ENCODE results near the gene GSK3B. TPM values are rescaled to one million over a fixed set of nuclear protein-coding genes. Genes with fewer than 3 reads are reported as not detected.
A peak's percentile ranks its signal among the peaks of the same experiment; 100 is the strongest.
"Not testable (repeated sequence)": the region's sequence is repeated elsewhere in the genome, so short reads cannot be mapped to it uniquely, and the experiment has no call there.

The GSK3B gene
- total and polyA plus RNA-seq, 2 donors (not counting 1 experiment from before 2014, with no cell fraction given) = 37.3 to 44.8 TPM

GRCh38 chr3:120018299-120018698, 75.9 kb downstream of the GSK3B start:
- H3K27me3 ChIP-seq (ENCODE audit: control insufficient read depth, insufficient read depth, low read length) = no peaks in the 10 kb centered on the region
- no peaks in the 10 kb centered on the region for H3K36me3 ChIP-seq (ENCODE audit: control insufficient read depth, insufficient read depth, low read length)
- no peak overlapping the region for H3K4me2 ChIP-seq (ENCODE audit: extremely low read depth, insufficient read depth, low read length)
- H3K4me1 ChIP-seq (ENCODE audit: control insufficient read depth, extremely low read depth, insufficient read depth, low read length) = no peaks in the 10 kb centered on the region
- peaks cover 72% of the 10 kb centered on the region for H3K79me2 ChIP-seq (ENCODE audit: control insufficient read depth, insufficient read depth, low read length)
- no peak for DNase-seq (ENCODE audit: low read depth in 2 of 2)
- no peak overlapping the region for H2AFZ ChIP-seq (ENCODE audit: low read length)
- no peak overlapping the region for H3K27ac ChIP-seq (ENCODE audit: insufficient read depth, low read length)
- no peaks in the 10 kb centered on the region for H3K9me3 ChIP-seq (ENCODE audit: control insufficient read depth, insufficient read depth, low read depth, low read length)
- no peak for TF ChIP-seq EZH2 (IDR thresholded peaks at IDR 0.05; ENCODE audit: low read length, missing control alignments)
- no peak for TF ChIP-seq CTCF (conservative IDR thresholded peaks at IDR 0.05 in 1 of 2, IDR thresholded peaks at IDR 0.05 in 1 of 2; ENCODE audit: low read depth in 1 of 2, low read length in 2 of 2)
- H3K9ac ChIP-seq (ENCODE audit: insufficient read depth, low read length) = no peak overlapping the region
- H4K20me1 ChIP-seq (ENCODE audit: control insufficient read depth, extremely low read depth, insufficient read depth, low read length) = peaks cover 8% of the 10 kb centered on the region
- no peak overlapping the region for H3K4me3 ChIP-seq (replicated peaks in 1 of 4; ENCODE audit: control extremely low read depth in 1 of 4, insufficient read depth in 1 of 4, low read depth in 3 of 4, low read length in 4 of 4)

- Histone ChIP-seq H3K9ac (ENCODE audit: insufficient read depth, low read length) (no peak overlapping the region), H2AFZ (ENCODE audit: low read length) (no peak overlapping the region), H4K20me1 (ENCODE audit: control insufficient read depth, extremely low read depth, insufficient read depth, low read length) (peaks cover 9% of the 10 kb centered on the region), H3K4me3 (replicated peaks in 1 of 4; ENCODE audit: control extremely low read depth in 1 of 4, insufficient read depth in 1 of 4, low read depth in 3 of 4, low read length in 4 of 4) (no peak overlapping the region), H3K4me2 (ENCODE audit: extremely low read depth, insufficient read depth, low read length) (no peak overlapping the region), H3K27ac (ENCODE audit: insufficient read depth, low read length) (no peak overlapping the region), H3K79me2 (ENCODE audit: control insufficient read depth, insufficient read depth, low read length) (peaks cover 74% of the 10 kb centered on the region), H3K36me3 (ENCODE audit: control insufficient read depth, insufficient read depth, low read length) (no peaks in the 10 kb centered on the region), H3K27me3 (ENCODE audit: control insufficient read depth, insufficient read depth, low read length) (no peaks in the 10 kb centered on the region), H3K9me3 (ENCODE audit: control insufficient read depth, insufficient read depth, low read depth, low read length) (no peaks in the 10 kb centered on the region), H3K4me1 (ENCODE audit: control insufficient read depth, extremely low read depth, insufficient read depth, low read length) (no peaks in the 10 kb centered on the region)
- no peak for DNase-seq (ENCODE audit: low read depth in 2 of 2)
- no peak for TF ChIP-seq CTCF (conservative IDR thresholded peaks at IDR 0.05 in 1 of 2, IDR thresholded peaks at IDR 0.05 in 1 of 2; ENCODE audit: low read depth in 1 of 2, low read length in 2 of 2)
- TF ChIP-seq EZH2 (IDR thresholded peaks at IDR 0.05; ENCODE audit: low read length, missing control alignments) = no peak
Observed at GRCh38 chr3:120017692-120018091, 76.6 kb downstream of the GSK3B start.

- peak; percentile 10 to 59 for DNase-seq (ENCODE audit: low read depth in 2 of 2)
Observed at GRCh38 chr3:120013481-120013880, 80.8 kb downstream of the GSK3B start.

GRCh38 chr3:120005741-120006140, 88.5 kb downstream of the GSK3B start:
- not testable (repeated sequence) for H3K36me3 ChIP-seq (ENCODE audit: control insufficient read depth, insufficient read depth, low read length); H3K27me3 ChIP-seq (ENCODE audit: control insufficient read depth, insufficient read depth, low read length); H4K20me1 ChIP-seq (ENCODE audit: control insufficient read depth, extremely low read depth, insufficient read depth, low read length); H3K27ac ChIP-seq (ENCODE audit: insufficient read depth, low read length); H3K4me2 ChIP-seq (ENCODE audit: extremely low read depth, insufficient read depth, low read length); DNase-seq (ENCODE audit: low read depth in 2 of 2); H3K4me3 ChIP-seq (replicated peaks in 1 of 4; ENCODE audit: control extremely low read depth in 1 of 4, insufficient read depth in 1 of 4, low read depth in 3 of 4, low read length in 4 of 4); H3K9ac ChIP-seq (ENCODE audit: insufficient read depth, low read length); H2AFZ ChIP-seq (ENCODE audit: low read length); H3K9me3 ChIP-seq (ENCODE audit: control insufficient read depth, insufficient read depth, low read depth, low read length); H3K4me1 ChIP-seq (ENCODE audit: control insufficient read depth, extremely low read depth, insufficient read depth, low read length)
- peaks cover 59% of the 10 kb centered on the region for H3K79me2 ChIP-seq (ENCODE audit: control insufficient read depth, insufficient read depth, low read length)

More at GRCh38 chr3:120013481-120013880, 80.8 kb downstream of the GSK3B start:
- no peaks in the 10 kb centered on the region for H3K4me1 ChIP-seq (ENCODE audit: control insufficient read depth, extremely low read depth, insufficient read depth, low read length)
- H3K9ac ChIP-seq (ENCODE audit: insufficient read depth, low read length) = no peak overlapping the region
- H4K20me1 ChIP-seq (ENCODE audit: control insufficient read depth, extremely low read depth, insufficient read depth, low read length) = peaks cover 7% of the 10 kb centered on the region
- H3K27me3 ChIP-seq (ENCODE audit: control insufficient read depth, insufficient read depth, low read length) = no peaks in the 10 kb centered on the region
- no peak overlapping the region for H2AFZ ChIP-seq (ENCODE audit: low read length)
- TF ChIP-seq EZH2 (IDR thresholded peaks at IDR 0.05; ENCODE audit: low read length, missing control alignments) (no peak), CTCF (conservative IDR thresholded peaks at IDR 0.05 in 1 of 2, IDR thresholded peaks at IDR 0.05 in 1 of 2; ENCODE audit: low read depth in 1 of 2, low read length in 2 of 2) (no peak)
- H3K9me3 ChIP-seq (ENCODE audit: control insufficient read depth, insufficient read depth, low read depth, low read length) = no peaks in the 10 kb centered on the region
- no peak overlapping the region for H3K4me2 ChIP-seq (ENCODE audit: extremely low read depth, insufficient read depth, low read length)
- H3K79me2 ChIP-seq (ENCODE audit: control insufficient read depth, insufficient read depth, low read length) = peaks cover 80% of the 10 kb centered on the region
- H3K36me3 ChIP-seq (ENCODE audit: control insufficient read depth, insufficient read depth, low read length) = no peaks in the 10 kb centered on the region
- H3K27ac ChIP-seq (ENCODE audit: insufficient read depth, low read length) = no peak overlapping the region
- H3K4me3 ChIP-seq (replicated peaks in 1 of 4; ENCODE audit: control extremely low read depth in 1 of 4, insufficient read depth in 1 of 4, low read depth in 3 of 4, low read length in 4 of 4) = no peak overlapping the region

- H3K9ac ChIP-seq (ENCODE audit: insufficient read depth, low read length); H3K36me3 ChIP-seq (ENCODE audit: control insufficient read depth, insufficient read depth, low read length); H3K4me3 ChIP-seq (replicated peaks in 1 of 4; ENCODE audit: control extremely low read depth in 1 of 4, insufficient read depth in 1 of 4, low read depth in 3 of 4, low read length in 4 of 4); H3K4me2 ChIP-seq (ENCODE audit: extremely low read depth, insufficient read depth, low read length); H4K20me1 ChIP-seq (ENCODE audit: control insufficient read depth, extremely low read depth, insufficient read depth, low read length); H3K27ac ChIP-seq (ENCODE audit: insufficient read depth, low read length); H3K27me3 ChIP-seq (ENCODE audit: control insufficient read depth, insufficient read depth, low read length); H3K9me3 ChIP-seq (ENCODE audit: control insufficient read depth, insufficient read depth, low read depth, low read length); H3K4me1 ChIP-seq (ENCODE audit: control insufficient read depth, extremely low read depth, insufficient read depth, low read length); H2AFZ ChIP-seq (ENCODE audit: low read length): not testable (repeated sequence)
- peaks cover 50% of the 10 kb centered on the region for H3K79me2 ChIP-seq (ENCODE audit: control insufficient read depth, insufficient read depth, low read length)
- DNase-seq (ENCODE audit: low read depth in 2 of 2) = peak; percentile 28 to 81
Observed at GRCh38 chr3:120004008-120004498, 90.2 kb downstream of the GSK3B start.

All from fibroblast of lung (primary cell).